OCI-LY7 (cell line): Measurements from ENCODE around the gene TM2D1. TPM values are rescaled to one million over a fixed set of nuclear protein-coding genes. Genes with fewer than 3 reads are reported as not detected.

ENCODE experiments used
- BruUV-seq: library from RNA; stranded (reverse); fragments of 400-500 nt; replicated peaks from 2 replicates; lab custom pipeline; 2021; lab: Mats Ljungman, UMichigan
- CTCF ChIA-PET: fragments of 300-600 bp; sonication (Branson Sonifier 250); formaldehyde crosslinking; loops from one replicate; lab custom pipeline; 2022; ENCODE audit warnings: antibody characterized with exemption; ENCODE audit not compliant: unreplicated experiment; lab: Charles Lee
- POLR2A ChIA-PET: fragments of 300-600 bp; sonication (Branson Sonifier 250); formaldehyde crosslinking; loops from one replicate; lab custom pipeline; 2022; ENCODE audit warnings: antibody characterized with exemption; lab: Charles Lee
- DNase-seq: peaks from one replicate; pipeline ENCODE4 v3.0.0-alpha.2; 2015; ENCODE audit warnings: low spot score
- H2AFZ ChIP-seq: fragments of 200-600 bp; sonication (generic), shearing (Covaris generic); 2 replicates; pipeline ENCODE4 v1.6.1; 2014; ENCODE audit warnings: mild to moderate bottlenecking, antibody characterized with exemption, low read length, moderate library complexity
- H3K27ac ChIP-seq: fragments of 200-600 bp; sonication (generic); 2 replicates; pipeline ENCODE4 v1.5.1; 2014; ENCODE audit warnings: mixed run types, low read depth, mild to moderate bottlenecking, moderate library complexity, low read length, inconsistent platforms; ENCODE audit not compliant: poor library complexity, severe bottlenecking
- H3K36me3 ChIP-seq: fragments of 200-600 bp; sonication (generic); 2 replicates; pipeline ENCODE4 v1.6.1; 2014; ENCODE audit warnings: mild to moderate bottlenecking, antibody characterized with exemption, low read length, moderate library complexity, mixed read lengths; ENCODE audit not compliant: insufficient read depth
- H3K4me1 ChIP-seq: fragments of 200-600 bp; sonication (generic); 2 replicates; pipeline ENCODE4 v1.5.1; 2014; ENCODE audit warnings: mild to moderate bottlenecking, low read length; ENCODE audit not compliant: insufficient read depth, poor library complexity, severe bottlenecking
- H3K4me2 ChIP-seq: fragments of 200-600 bp; sonication (generic); 2 replicates; pipeline ENCODE4 v1.6.1; 2014; ENCODE audit warnings: mild to moderate bottlenecking, low read length
- H3K4me3 ChIP-seq: fragments of 200-600 bp; sonication (generic); 2 replicates; pipeline ENCODE4 v1.5.1; 2014; ENCODE audit warnings: mild to moderate bottlenecking, low read depth, low read length; ENCODE audit not compliant: poor library complexity, severe bottlenecking
- H3K79me2 ChIP-seq: fragments of 200-600 bp; sonication (generic); 2 replicates; pipeline ENCODE4 v1.6.1; 2016; ENCODE audit warnings: low read depth, mild to moderate bottlenecking, low read length, moderate library complexity, mixed read lengths; ENCODE audit not compliant: insufficient read depth
- H3K9me2 ChIP-seq: fragments of 200-600 bp; sonication (generic); 2 replicates; pipeline ENCODE4 v1.6.1; 2016; ENCODE audit warnings: mild to moderate bottlenecking, low read length, mixed read lengths; ENCODE audit not compliant: insufficient read depth
- H3K9me3 ChIP-seq: fragments of 200-600 bp; sonication (generic); 2 replicates; pipeline ENCODE4 v1.6.1; 2014; ENCODE audit warnings: mild to moderate bottlenecking, mixed run types, low read length, mixed read lengths
- H4K20me1 ChIP-seq: fragments of 200-600 bp; sonication (generic); 2 replicates; pipeline ENCODE4 v1.6.1; 2014; ENCODE audit warnings: mild to moderate bottlenecking, antibody characterized with exemption, low read length, moderate library complexity, mixed read lengths; ENCODE audit not compliant: insufficient read depth
- CTCF ChIP-seq: fragments of 200-600 bp; sonication (generic); conservative IDR thresholded peaks from 2 replicates; pipeline ENCODE4 v1.5.1; 2014; ENCODE audit warnings: mild to moderate bottlenecking, antibody characterized with exemption, low read length, moderate library complexity, mixed read lengths
- EZH2phosphoT487 ChIP-seq: fragments of 200-600 bp; sonication (generic); IDR thresholded peaks from 2 replicates; pipeline ENCODE4 v1.6.1; 2018; ENCODE audit warnings: low read depth, borderline replicate concordance, mild to moderate bottlenecking, mixed run types, antibody characterized with exemption, low read length, moderate library complexity, mixed read lengths
- intact Hi-C: fragments of 100-400 bp; cut with micrococcal nuclease; formaldehyde crosslinking; loops from one replicate; pipeline ENCODE4 v1.10.0; 2022; ENCODE audit not compliant: unreplicated experiment
- total RNA-seq, 2 experiments: library from RNA; depleted of rRNA in 1 of 2; stranded (reverse); fragments of >200 nt in 1 of 2; shearing (Covaris generic) in 1 of 2; gene quantifications; 2 replicates each; pipeline ENCODE4 v1.2.3, GENCODE V29; 2014 to 2022

TM2D1 gene
- total RNA-seq, 2 experiments from 2014 or later: 34.9 to 44.9 TPM

GRCh38 chr1:61748566-61748965 lies 23.6 kb upstream of the TM2D1 start:
- TF ChIP-seq EZH2phosphoT487 (no peak), CTCF (no peak)
- H3K9me3 ChIP-seq: no peaks in the 10 kb centered on the region
- no peaks in the 10 kb centered on the region for H3K36me3 ChIP-seq
- no peak overlapping the region for H3K4me2 ChIP-seq
- no peak for DNase-seq
- H2AFZ ChIP-seq: no peak overlapping the region
- H3K4me3 ChIP-seq: no peak overlapping the region
- no peak overlapping the region for H3K27ac ChIP-seq
- no peaks in the 10 kb centered on the region for H3K9me2 ChIP-seq
- ChIA-PET POLR2A (interaction anchor here (1.0 kb wide), 1 partner anchor 21 kb away, joined by 4 read pairs; no protein-coding TSS in a partner anchor), CTCF (no interaction called here)
- no peaks in the 10 kb centered on the region for H3K79me2 ChIP-seq
- intact Hi-C loops: loop anchor here (10.0 kb wide), 1 partner anchor 694 kb away; no protein-coding TSS in a partner anchor
- no TSS peak for BruUV-seq
- H4K20me1 ChIP-seq: no peaks in the 10 kb centered on the region
- H3K4me1 ChIP-seq: peaks cover 8% of the 10 kb centered on the region

- POLR2A ChIA-PET: no interaction called here
- Histone ChIP-seq H2AFZ (peak overlapping the region; percentile 25), H3K4me2 (no peak overlapping the region), H3K4me1 (peaks cover 9% of the 10 kb centered on the region), H3K9me3 (no peaks in the 10 kb centered on the region), H3K36me3 (no peaks in the 10 kb centered on the region), H3K79me2 (no peaks in the 10 kb centered on the region), H3K4me3 (no peak overlapping the region), H3K27ac (no peak overlapping the region), H4K20me1 (no peaks in the 10 kb centered on the region), H3K9me2 (no peaks in the 10 kb centered on the region)
- no peak for TF ChIP-seq EZH2phosphoT487
- no peak for TF ChIP-seq CTCF
- DNase-seq: no peak
- CTCF ChIA-PET: no interaction called here
- intact Hi-C loops: loop anchor here (10.0 kb wide), 1 partner anchor 692 kb away; no protein-coding TSS in a partner anchor
- no TSS peak for BruUV-seq
Measured at GRCh38 chr1:61746813-61747212, 21.9 kb upstream of the TM2D1 start.
